Adrenal gland (tissue), 12 donors: ENCODE data around the gene GNAQ. TPM values are rescaled to one million over a fixed set of nuclear protein-coding genes. Genes with fewer than 3 reads are reported as not detected.

Source experiments
- DNase-seq, 7 donors: peaks; one replicate each; pipeline ENCODE4 v3.0.0-alpha.2; 2019 to 2020
- H3K27ac ChIP-seq, 5 donors: fragments of 200-600 bp; sonication (generic) in 4 of 5; 1 replicate in 3 of 5; 2 replicates in 2 of 5; pipeline versions ENCODE4 v1.5.1 to v1.8.0; 2016 to 2020; ENCODE audit warnings: mild to moderate bottlenecking in 1 of 5
- H3K27me3 ChIP-seq: fragments of 200-600 bp; 2 replicates; pipeline ENCODE4 v1.8.0; 2021
- H3K36me3 ChIP-seq, 2 donors: fragments of 200-600 bp; replicated peaks in 1 of 2; 1 replicate in 1 of 2; 2 replicates in 1 of 2; pipeline versions ENCODE4 v1.5.1 to v1.8.0; 2018 to 2022
- H3K4me1 ChIP-seq, 2 donors: fragments of 200-600 bp; replicated peaks in 1 of 2; 1 replicate in 1 of 2; 2 replicates in 1 of 2; pipeline versions ENCODE4 v1.5.1 to v1.8.0; 2018 to 2021
- H3K4me3 ChIP-seq, 4 donors: fragments of 200-600 bp; sonication (generic) in 3 of 4; one replicate each; pipeline ENCODE4 v1.5.1; 2016 to 2018
- H3K9me3 ChIP-seq, 3 donors: fragments of 200-600 bp; sonication (generic) in 1 of 3; replicated peaks in 1 of 3; 1 replicate in 2 of 3; 2 replicates in 1 of 3; pipeline versions ENCODE4 v1.5.1 to v1.8.0; 2016 to 2021
- CTCF ChIP-seq, 6 experiments: fragments of 450-650 bp in 4 of 6; fragments of 200-600 bp in 2 of 6; sonication (generic) in 1 of 6; IDR thresholded peaks; 1 replicate in 5 of 6; 2 replicates in 1 of 6; pipeline versions ENCODE4 v1.5.1 to v1.8.0; 2016 to 2021; ENCODE audit warnings: antibody characterized with exemption in 6 of 6, mild to moderate bottlenecking in 2 of 6, moderate library complexity in 1 of 6
- POLR2A ChIP-seq, 2 donors: fragments of 450-650 bp; IDR thresholded peaks; one replicate each; pipeline ENCODE4 v1.6.1; 2017; ENCODE audit warnings: antibody characterized with exemption in 2 of 2, mild to moderate bottlenecking in 2 of 2, moderate library complexity in 1 of 2
- WGBS, 4 donors: extraction: QIAGEN DNeasy Blood & Tissue Kit in 2 of 4; methylation state at CpG; one replicate each; pipeline versions ENCODE4 v1.1.5 to v1.1.7; 2013 to 2017; 5-methylcytosine and 5-hydroxymethylcytosine counted together
- intact Hi-C, 2 donors: fragments of 100-400 bp; cut with DNase I; formaldehyde crosslinking; loops; one replicate each; pipeline versions ENCODE4 v1.14.1 to v1.15.0; 2022 to 2023
- polyA plus RNA-seq, 3 donors: library from polyadenylated mRNA; stranded (reverse); fragments of 200-250 nt in 2 of 3; fragments of 350-450 nt in 1 of 3; fragmentation: Illumina TruSeq in 1 of 3; extraction: RNeasy Lipid Tissue Mini Kit (QIAGEN cat#74804) in 1 of 3; gene quantifications; one replicate each; pipeline ENCODE4 v1.2.3, GENCODE V29; 2013 to 2014
- total RNA-seq, 9 donors: library from RNA; depleted of rRNA in 4 of 9; stranded (reverse); fragments of >200 nt in 4 of 9; fragments of 120-200 nt in 1 of 9; fragmentation: NEBNext Ultra II Directional in 1 of 9; extraction: Animal tissue kit (Norgen Biotek cat#: 25700) in 1 of 9; gene quantifications; one replicate each; pipeline versions ENCODE4 v1.1.0 to v1.2.4, GENCODE V29; 2013 to 2023
- donor health status: healthy with polysubstance abuse.
- donor health status: Bipolar disorder and iron deficiency.
- donor health status: DM: yes; HTN: yes; CAD: no.
- donor health status: DM: no; HTN: no; CAD: no.
- donor health status: DM: no; HTN: no; CAD: no.
- donor health status: DM: yes; HTN: yes; CAD: no.

Gene GNAQ
- total and polyA plus RNA-seq, 12 donors, result 15.8 to 71.7 (median 45.1) TPM

- TF ChIP-seq POLR2A (IDR thresholded peaks at IDR 0.05) (no peak), CTCF (IDR thresholded peaks at IDR 0.05) (no peak)
Measured at GRCh38 chr9:77816641-77817341, 214.8 kb downstream of the GNAQ start.

GRCh38 chr9:77815260-77815659, 216.4 kb downstream of the GNAQ start:
- Histone ChIP-seq H3K9me3 (no peaks in the 10 kb centered on the region), H3K4me1 (peaks cover 5 to 16% of the 10 kb centered on the region in 2 donors), H3K27ac (no peak overlapping the region), H3K27me3 (no peaks in the 10 kb centered on the region), H3K4me3 (no peak overlapping the region), H3K36me3 (no peaks in the 10 kb centered on the region)
- DNase-seq, result no peak
- whole genome bisulfite sequencing, 4 donors, result 93 to 98% (median 96%) methylated on average over 2 of the region's 2 CpGs
- intact Hi-C loops, result no loop called here
- TF ChIP-seq CTCF (IDR thresholded peaks at IDR 0.05) (no peak), POLR2A (IDR thresholded peaks at IDR 0.05) (no peak)

More at GRCh38 chr9:77816641-77817341, 214.8 kb downstream of the GNAQ start:
- no peak overlapping the region for H3K27ac ChIP-seq
- H3K4me1 ChIP-seq, result peaks cover 12 to 29% of the 10 kb centered on the region in 2 donors
- H3K36me3 ChIP-seq, result no peaks in the 10 kb centered on the region
- H3K27me3 ChIP-seq, result no peaks in the 10 kb centered on the region
- intact Hi-C loops, result no loop called here
- no peak overlapping the region for H3K4me3 ChIP-seq
- 96 to 97% (median 96%) methylated on average over 6 of the region's 6 CpGs for WGBS, 4 donors
- no peak for DNase-seq
- H3K9me3 ChIP-seq, result no peaks in the 10 kb centered on the region

- WGBS, 4 donors, result 47 to 70% (median 64%) methylated on average over 1 of the region's 1 CpG
- intact Hi-C loops, result no loop called here
- H3K4me1 ChIP-seq, result peaks cover 9 to 14% of the 10 kb centered on the region in 2 donors
- no peaks in the 10 kb centered on the region for H3K36me3 ChIP-seq
- H3K27me3 ChIP-seq, result no peaks in the 10 kb centered on the region
- H3K9me3 ChIP-seq, result no peaks in the 10 kb centered on the region
- peak in 1 of 7 donors; percentile 18 for DNase-seq
- TF ChIP-seq CTCF (IDR thresholded peaks at IDR 0.05) (peak in 5 of 6 experiments; percentile 14 to 29 (median 20)), POLR2A (IDR thresholded peaks at IDR 0.05) (no peak)
- no peak overlapping the region for H3K27ac ChIP-seq
- H3K4me3 ChIP-seq, result no peak overlapping the region
Measured at GRCh38 chr9:77811832-77812231, 219.8 kb downstream of the GNAQ start.

- Histone ChIP-seq H3K4me1 (peaks cover 9 to 22% of the 10 kb centered on the region in 2 donors), H3K4me3 (no peak overlapping the region), H3K27ac (no peak overlapping the region), H3K9me3 (no peaks in the 10 kb centered on the region), H3K36me3 (no peaks in the 10 kb centered on the region), H3K27me3 (no peaks in the 10 kb centered on the region)
- intact Hi-C loops, result no loop called here
- no peak for TF ChIP-seq CTCF (IDR thresholded peaks at IDR 0.05)
- TF ChIP-seq POLR2A (IDR thresholded peaks at IDR 0.05), result no peak
- DNase-seq, result no peak
- 84 to 95% (median 93%) methylated on average over 4 of the region's 4 CpGs for WGBS, 4 donors
Measured at GRCh38 chr9:77810637-77811119, 220.9 kb downstream of the GNAQ start.
